Smooth muscle cell of the brain vasculature (primary cell): ENCODE results near the gene ENTPD5.

ENCODE experiments used
- DNase-seq: peaks from one replicate; pipeline ENCODE4 v3.0.0-alpha.2; 2012; ENCODE audit warnings: low read depth, low spot score

The ENTPD5 gene, protein sequence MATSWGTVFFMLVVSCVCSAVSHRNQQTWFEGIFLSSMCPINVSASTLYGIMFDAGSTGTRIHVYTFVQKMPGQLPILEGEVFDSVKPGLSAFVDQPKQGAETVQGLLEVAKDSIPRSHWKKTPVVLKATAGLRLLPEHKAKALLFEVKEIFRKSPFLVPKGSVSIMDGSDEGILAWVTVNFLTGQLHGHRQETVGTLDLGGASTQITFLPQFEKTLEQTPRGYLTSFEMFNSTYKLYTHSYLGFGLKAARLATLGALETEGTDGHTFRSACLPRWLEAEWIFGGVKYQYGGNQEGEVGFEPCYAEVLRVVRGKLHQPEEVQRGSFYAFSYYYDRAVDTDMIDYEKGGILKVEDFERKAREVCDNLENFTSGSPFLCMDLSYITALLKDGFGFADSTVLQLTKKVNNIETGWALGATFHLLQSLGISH

DNA sequence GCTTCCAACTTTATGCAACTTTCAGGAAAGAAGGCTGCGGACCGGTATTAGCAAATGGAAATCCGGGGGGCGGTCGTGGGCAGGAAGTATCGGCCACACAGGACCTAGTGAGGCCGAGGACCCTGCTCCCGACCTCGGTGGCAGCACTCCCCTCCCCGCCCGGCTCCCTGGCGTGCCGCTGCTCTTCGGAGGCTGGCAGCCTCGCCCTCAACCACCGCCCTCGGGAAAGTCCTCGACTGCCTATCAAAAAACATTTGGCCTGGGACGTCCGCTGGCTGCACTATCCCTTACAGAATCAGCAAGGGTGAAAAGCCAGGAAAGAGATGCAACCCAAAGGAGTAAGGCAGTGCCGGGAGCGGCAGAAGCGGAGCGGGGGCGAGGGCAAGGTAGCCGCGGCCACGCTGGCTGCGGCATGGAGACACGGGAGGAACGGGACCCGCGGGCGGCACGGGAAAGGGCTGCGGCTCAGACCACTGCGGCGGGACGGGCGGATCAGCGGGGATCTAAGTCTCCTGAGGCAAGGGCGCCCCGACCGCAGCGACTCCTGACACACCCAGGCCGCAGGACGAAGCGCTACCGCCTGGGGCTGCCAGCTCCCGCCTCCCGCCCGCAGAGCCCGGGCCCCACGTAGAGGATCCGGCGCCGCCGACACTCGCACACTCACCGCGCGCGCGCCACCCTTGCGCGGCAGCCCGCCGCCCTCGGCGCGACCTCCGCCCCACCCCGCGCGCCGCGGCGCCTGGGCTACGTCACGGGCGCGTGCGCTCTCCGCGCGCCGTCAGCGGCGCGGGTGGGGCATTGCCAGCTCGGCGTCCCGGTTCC lies at the start of gene ENTPD5, which contains the start of gene BBOF1:
TSS of gene ENTPD5 (minus strand) at position 703 of the 822 bp plus-strand sequence. CDS start 31,186 bp downstream, outside the sequence.
TSS of gene BBOF1 (plus strand) at position 764 of the 822 bp plus-strand sequence. CDS start 130 bp downstream, outside the sequence.
- DNase-seq, result peak; percentile 55

DNA sequence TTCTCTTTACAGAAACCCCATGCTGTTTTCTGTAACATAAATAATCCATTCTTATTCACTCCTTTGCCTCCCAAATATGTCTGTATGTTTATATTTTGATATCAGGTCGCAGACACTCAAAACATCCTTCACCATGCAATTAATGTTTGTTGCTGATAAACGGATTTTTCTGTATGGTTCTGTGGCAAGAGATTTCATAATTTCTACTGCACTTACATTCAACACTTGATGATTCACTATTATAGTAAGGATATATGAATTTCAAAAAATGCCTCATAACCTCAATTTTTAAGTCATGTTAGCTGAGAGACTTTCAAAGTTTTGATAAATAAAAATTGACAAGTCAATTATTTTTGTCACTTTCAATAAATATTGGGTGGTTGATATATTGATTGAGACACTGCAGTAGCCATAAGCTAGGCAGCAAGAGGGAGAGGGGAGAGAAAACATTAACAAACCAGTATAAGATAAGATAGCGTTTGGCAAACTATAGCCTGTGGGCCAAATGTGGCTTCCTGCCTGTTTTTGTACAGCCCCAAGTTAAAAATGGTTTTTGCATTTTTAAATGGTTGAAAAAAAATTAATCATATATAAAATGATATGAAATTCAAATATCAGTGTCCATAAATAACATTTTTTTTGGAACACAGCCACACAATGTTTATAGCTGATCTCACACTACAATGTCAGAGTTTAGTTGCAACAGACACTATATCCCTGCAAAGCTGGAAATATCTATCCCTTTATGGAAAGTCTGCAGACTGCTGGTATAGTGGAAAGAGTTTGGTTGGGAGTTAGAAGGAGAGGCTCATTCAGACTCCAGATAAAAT lies 46.9 kb upstream of the ENTPD5 start:
- no peak for DNase-seq

DNA sequence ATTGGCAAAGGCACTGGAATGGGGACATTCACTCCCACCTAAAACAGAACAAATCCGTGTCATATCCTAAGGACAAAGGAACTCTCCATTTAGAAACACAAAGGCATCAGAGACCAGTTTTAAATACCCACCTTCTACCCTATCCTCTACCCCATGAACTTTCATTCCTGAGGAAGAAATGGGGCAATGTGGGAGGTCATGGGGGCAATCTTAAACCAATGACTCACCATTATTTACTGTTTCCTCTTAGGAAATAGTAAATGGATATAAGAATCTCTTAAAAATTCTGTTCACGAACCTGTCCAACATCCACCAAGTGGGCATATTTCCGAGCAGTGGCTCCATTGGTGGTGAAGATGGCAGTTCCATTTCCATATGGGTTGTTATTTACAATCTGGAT lies 45.8 kb upstream of the ENTPD5 start:
- no peak for DNase-seq

DNA sequence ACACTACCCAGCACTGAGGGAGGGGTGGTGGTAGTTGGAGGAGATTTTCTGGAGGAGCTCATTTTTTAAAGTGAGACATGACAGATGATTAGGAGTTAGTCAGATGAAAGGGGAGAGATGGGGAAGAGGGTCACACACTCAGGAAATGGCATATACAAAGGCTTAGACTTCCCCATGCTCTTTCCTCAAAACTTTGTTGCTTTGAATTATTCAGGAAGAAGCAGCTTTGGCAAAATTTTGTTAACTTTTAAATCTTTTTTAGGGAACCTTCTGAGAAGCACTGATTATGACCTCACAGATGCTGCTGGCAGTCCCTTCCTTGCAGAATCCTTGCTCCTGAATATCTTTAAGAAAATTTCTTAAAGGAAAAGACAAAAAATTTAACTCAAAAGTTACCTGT lies 45.3 kb upstream of the ENTPD5 start:
- no peak for DNase-seq

DNA sequence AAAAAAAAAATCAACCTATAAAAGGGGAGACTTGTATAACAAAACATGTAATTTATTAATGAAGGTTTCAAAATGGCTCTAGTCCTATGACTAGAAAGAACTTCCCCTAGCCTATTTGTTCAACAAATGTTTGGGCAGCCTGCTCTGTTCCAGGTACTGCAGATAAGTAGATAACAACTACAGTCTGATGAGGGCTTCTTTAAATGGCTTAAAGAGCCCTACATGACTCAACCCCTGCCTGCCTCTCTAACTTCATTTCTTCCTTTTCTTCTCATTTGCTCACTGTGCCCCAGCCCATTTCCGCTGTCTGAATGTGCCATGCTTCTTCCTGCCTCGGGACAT lies 43.7 kb upstream of the ENTPD5 start:
- no peak for DNase-seq

DNA sequence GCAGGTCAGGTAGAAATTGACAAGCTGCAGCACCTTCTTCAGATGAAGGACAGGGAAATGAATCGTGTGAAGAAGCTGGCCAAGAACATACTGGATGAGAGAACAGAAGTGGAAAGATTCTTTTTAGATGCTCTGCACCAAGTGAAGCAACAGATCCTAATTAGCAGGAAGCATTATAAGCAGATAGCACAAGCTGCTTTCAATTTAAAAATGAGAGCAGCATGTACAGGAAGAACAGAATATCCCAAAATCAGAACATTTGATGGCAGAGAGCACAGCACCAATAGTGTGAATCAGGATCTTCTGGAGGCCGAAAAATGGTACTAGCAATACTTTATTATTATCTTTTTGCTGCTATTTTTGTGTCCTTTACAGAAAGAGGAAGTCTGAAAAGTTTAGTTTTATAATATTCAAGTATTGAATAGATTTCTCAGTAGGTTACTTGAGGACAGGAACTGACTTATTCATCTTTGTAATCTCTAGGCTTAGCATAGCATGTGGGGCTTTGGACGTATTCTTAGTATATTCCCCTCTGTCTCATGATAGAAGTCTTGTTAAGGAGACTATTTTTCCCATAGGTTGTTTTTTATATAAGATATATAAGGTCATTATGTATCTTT lies 30.9 kb upstream of the ENTPD5 start:
- DNase-seq, result no peak

DNA sequence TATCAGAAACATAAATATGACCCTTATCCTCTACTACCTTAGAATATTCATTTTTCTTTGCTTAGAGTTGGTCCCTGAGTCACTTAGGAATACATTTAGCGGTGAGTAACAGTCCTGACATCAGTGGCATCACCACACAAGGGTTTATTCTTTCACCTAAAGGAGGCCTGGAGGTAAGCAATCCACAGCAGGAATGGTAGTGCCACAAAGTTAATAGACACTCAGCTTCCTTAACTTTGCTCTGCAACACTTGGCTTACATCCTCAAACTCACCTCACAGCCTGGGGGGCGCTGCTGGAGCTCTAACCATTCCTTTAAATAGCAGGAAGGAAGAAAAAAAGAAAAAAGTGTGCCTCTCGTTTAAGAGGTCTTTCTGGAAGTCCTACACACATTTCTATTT lies 29.2 kb upstream of the ENTPD5 start:
- DNase-seq, result no peak

DNA sequence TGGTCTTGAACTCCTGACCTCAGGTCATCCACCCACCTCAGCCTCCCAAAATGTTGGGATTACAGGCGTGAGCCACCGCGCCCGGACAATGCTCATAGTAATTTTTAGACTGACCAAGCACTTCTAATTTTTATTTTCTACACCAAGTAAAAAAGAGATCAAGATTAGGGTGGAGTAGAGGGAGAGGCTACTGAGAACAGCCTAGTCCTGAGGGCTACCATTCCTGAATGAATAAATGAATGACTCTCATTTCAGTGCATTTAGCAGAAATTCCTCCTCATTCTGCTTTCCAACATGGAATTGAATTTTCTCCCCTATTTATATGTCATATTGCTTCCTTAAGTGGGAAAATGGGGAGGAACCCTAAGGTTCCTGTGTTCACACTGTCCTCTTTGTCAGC lies 26.4 kb upstream of the ENTPD5 start:
- DNase-seq, result no peak

DNA sequence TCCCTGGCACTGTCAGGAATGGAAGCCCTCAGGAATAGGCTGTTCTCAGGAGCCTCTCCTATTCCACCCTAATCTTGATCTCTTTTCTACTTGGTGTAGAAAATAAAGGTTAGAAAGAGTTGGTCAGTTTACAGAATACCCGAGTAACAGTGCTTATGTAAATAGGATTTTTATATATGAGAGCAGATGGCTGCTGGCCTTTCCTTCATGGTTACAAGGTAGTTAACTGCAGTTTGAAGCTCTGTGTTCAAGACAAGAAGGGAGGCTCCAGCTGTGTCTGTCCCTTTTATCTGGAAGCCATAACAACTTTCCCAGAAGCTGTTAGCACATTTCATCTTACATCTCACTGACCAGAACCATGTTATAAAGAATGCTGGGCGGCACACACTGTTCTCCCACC lies 23.2 kb upstream of the ENTPD5 start:
- DNase-seq, result no peak

DNA sequence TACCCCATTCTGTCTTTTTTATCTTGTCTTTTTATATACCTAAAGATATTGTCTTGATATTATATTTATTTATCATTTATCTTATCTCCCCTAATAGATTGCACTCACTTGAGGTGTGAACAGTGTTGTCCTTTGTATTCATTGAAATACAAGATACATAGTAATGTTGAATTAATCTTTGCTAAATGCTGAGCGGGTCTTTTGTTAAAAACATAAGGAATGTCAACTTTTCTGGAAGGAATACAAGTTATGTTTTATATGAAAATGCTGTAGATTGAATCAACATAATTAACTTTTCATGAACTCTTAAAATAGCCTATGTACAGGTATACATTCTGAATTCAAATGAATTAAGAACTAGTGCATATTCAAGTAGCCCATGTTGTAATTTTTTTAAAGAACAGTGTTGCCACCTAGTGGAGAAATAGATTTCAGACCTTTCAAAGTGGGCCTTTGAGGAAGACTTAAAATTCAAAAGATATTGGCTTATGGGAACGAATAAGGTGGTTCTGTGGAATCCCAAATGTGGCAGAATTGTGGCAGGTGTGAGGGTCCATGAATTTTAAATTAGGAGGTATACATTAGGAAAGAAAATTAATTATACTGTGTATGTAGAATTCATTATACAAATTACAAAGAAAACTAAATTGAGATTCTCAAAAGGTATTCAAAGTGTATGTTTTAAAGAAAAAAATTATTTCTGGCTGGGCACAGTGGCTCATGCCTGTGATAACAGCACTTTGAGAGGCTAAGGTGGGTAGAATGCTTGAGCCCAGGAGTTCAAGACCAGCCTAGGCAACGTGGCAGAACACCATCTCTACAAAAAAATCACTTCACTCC lies 19.2 kb upstream of the ENTPD5 start:
- peak; percentile 33 for DNase-seq

DNA sequence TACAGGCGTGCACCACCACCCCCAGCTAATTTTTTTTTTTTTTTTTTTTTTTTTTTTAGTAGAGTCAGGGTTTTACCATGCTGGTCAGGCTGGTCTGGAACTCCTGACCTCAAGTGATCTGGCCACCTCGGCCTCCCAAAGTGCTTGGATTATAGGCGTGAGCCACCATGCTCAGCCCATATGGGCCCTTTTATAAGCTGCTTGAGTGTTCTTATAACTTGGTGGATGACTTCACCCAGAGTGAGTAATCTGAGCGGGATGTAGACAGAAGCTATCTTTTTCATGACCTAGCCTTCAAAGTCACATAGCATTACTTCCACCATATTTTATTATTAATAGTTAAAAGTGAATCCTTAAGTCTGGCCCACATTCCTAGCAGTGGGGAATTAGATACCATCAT lies 16.5 kb upstream of the ENTPD5 start:
- DNase-seq, result no peak

DNA sequence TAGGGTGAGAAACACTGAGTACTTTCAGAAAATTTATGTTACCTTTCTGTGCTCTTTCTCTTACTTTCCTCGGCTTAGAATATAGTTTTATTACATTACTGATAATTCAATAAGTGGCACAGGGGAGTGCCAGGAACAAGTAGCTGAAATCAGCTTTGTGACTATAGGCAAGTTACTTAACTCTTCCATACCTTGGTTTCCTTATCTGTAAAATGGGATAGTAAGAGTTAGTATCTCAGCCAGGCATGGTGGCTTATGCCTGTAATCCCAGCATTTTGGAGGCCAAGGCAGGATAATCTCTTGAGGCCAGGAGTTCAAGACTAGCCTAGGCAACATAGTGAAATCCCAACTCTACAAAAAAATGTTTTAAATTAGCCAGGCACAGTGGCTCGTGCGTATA lies 15.5 kb upstream of the ENTPD5 start:
- DNase-seq, result no peak

DNA sequence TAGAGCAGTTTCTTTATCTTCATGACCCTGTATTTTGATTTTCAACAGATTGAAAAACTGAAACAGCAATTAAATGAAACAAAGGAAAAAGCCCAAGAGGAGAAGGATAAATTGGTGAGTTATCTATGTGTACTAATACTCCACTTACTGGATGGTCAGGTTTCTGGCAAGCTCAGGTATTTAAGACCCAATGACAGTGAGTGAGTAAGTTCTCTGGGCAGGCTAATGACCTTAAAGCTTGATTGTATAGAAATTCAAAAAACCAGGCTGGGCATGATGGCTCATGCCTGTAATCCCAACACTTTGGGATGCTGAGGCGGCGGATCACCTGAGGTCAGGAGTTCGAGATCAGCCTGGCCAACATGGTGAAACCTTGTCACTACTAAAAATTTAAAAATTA lies 10.0 kb upstream of the ENTPD5 start:
- no peak for DNase-seq

DNA sequence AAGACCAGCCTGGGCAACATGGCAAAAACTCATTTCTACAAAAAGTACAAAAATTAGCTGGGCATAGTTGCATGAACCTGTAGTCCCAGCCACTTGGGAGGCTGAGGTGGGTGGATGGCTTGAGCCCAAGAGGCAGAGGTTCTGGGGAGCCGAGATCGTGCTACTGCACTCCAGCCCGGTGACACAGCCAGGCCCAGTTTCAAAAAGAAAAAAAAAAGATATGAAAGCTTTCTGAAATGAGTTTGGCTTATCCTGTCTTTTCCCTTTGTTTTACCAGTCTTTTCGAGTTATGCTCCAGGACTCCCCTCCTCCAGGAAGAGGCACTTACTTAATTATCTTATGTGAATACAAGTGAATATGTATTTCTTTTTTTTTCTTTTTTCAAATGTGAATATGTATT lies 3.3 kb upstream of the ENTPD5 start:
- no peak for DNase-seq

DNA sequence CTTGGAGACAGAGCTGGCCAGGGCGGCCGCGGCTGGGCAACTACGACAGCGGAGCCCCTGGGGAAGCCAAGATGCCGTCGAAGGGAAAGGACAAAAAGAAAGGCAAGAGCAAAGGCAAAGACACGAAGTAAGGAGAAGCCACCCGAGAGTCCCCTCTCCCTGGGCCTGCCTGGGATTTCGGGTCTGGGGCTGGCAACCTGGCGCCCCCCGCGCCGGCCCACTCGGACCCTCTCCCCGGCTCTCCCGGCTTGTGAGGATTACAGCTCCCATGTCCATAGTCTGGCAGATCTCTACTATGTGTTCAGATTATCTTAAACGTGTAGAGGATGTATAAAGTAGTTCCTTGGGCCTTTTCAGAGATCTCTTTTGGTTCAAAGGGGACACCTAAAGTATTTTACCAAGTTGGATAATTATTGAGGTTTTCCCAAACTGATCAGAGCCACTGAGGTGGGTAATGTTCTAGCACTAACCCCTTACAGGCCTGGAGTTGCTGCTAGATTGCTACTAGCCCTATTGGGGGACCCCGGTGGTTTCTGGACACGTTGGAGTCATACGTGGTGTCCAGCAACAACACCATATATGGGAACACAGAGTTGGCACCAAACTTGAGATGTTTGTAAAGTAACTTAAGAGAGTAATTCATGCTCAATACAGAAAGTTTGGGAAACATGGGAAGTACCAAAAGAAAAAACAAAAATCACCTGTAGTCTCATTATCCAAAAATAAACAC lies 485 bp upstream of the ENTPD5 start:
- no peak for DNase-seq

DNA sequence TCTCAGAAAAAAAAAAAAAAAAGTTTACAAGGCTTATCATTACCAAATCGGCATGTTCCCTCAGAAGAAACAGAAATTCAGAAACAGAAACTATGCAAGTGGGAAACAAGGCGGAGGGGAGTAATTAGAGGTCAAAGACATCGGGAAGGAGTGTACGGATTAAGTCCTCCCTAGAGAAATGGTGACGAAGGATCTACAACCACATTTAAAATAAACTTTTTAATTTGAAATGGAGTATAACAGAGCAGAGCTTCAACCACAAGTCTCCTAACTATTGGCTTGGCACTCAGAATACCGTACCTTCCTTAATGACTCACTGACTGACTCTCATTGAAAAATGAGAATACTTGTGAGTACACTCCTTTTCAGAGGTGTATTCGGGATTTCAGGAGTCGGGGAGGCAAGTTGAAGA lies 908 bp downstream of the ENTPD5 start:
- peak; percentile 24 for DNase-seq

DNA sequence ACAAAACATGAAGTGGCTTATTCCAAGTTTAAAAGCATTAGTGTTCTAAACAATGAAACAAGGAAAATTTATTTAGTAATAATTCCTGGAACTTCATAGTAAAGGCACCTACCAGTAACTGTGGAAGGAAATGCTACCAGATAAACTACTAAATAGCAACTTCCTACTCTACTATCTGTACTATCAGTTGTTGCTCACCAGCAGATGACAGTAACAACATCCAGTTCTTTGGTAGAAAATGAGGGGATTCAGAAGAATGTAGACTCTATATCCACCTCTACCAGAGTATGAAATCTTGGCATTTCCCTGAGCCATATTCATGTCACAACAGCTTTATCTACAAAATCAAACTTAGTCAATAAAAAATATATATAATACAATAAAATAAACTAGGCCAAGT lies 3.1 kb downstream of the ENTPD5 start:
- DNase-seq, result no peak

DNA sequence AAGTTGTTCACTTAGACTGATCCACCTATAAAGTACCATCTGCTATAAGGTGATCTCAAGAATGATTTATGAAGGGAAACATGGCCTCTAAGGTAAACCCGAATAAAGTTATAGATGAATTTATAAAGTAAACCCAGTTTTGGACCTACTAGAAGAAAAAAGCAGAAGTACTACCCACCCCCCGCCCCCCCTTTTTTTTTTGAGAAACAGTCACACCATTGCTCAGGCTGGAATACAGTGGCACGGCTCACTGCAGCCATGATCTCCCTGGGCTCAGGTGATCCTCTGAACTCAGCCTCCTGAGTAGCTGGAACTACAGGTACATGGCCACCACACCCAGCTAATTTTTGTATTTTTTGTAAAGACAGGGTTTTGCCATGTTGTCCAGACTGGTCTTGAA lies 3.9 kb downstream of the ENTPD5 start:
- DNase-seq, result no peak

DNA sequence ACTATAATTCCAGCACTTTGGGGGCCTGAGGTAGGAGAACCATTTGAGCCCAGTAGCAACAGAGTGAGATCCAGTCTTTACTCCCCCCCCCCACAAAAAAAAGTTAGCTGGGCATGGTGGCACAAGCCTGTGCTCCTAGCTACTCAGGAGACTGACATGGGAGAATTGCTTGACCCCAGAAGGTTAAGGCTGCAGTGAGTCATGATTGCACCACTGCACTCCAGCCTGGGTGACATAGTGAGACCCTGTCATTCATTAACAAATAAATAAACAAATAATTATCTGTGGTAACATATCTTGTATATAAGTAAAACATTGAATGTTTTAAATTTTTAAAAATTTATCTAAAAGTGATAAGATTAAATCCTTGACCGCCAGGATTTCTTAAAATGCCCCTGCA lies 4.8 kb downstream of the ENTPD5 start:
- DNase-seq, result no peak
